ENCODE data around the gene CD200R1. TPM values are rescaled to one million over a fixed set of nuclear protein-coding genes. Genes with fewer than 3 reads are reported as not detected.

The CD200R1 gene
- total RNA-seq, 1 donor from 2014 or later: 0.18 TPM

DNA sequence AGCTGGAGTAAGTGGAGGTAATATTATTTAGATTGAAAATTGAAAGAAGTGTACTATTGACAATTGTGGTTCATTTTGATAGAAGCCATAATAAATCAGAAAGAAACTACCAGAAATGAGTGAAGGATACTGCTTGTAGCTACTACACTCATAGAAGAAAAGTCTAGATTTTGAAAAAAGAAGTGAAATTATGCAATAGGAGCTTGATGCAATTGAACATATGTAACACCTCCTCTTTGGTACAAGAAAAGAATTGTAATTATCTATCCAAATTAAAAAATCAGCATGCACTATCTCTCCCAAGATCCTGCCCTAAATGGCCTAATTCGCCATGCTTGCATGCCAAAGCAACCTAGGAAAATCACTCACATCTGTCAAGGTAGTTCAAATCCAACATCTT, 77.1 kb downstream of the CD200R1 start:
- H3K36me3 Mint-ChIP-seq (ENCODE audit: low read depth, unreplicated experiment): no peaks in the 10 kb centered on the region
- H3K27ac Mint-ChIP-seq (ENCODE audit: unreplicated experiment): no peak overlapping the region
- no peak for DNase-seq (ENCODE audit: low spot score)
- H3K4me3 Mint-ChIP-seq (ENCODE audit: unreplicated experiment): no peak overlapping the region
- no peaks in the 10 kb centered on the region for H3K4me1 Mint-ChIP-seq (ENCODE audit: unreplicated experiment)
- no peaks in the 10 kb centered on the region for H3K27me3 Mint-ChIP-seq (ENCODE audit: unreplicated experiment)
- no peaks in the 10 kb centered on the region for H3K9me3 Mint-ChIP-seq (ENCODE audit: unreplicated experiment)
- no peak for TF ChIP-seq CTCF (IDR thresholded peaks at IDR 0.05; ENCODE audit: unreplicated experiment)

GRCh38 chr3:112894258-112894657, 80.6 kb downstream of the CD200R1 start:
- TF ChIP-seq CTCF (IDR thresholded peaks at IDR 0.05; ENCODE audit: unreplicated experiment): no peak
- Mint-ChIP-seq H3K36me3 (ENCODE audit: low read depth, unreplicated experiment) (no peaks in the 10 kb centered on the region), H3K4me3 (ENCODE audit: unreplicated experiment) (no peak overlapping the region), H3K27ac (ENCODE audit: unreplicated experiment) (no peak overlapping the region), H3K4me1 (ENCODE audit: unreplicated experiment) (no peaks in the 10 kb centered on the region), H3K9me3 (ENCODE audit: unreplicated experiment) (no peaks in the 10 kb centered on the region), H3K27me3 (ENCODE audit: unreplicated experiment) (no peaks in the 10 kb centered on the region)
- DNase-seq (ENCODE audit: low spot score): no peak

- Mint-ChIP-seq H3K4me3 (ENCODE audit: unreplicated experiment) (no peak overlapping the region), H3K27me3 (ENCODE audit: unreplicated experiment) (peaks cover 1% of the 10 kb centered on the region), H3K36me3 (ENCODE audit: low read depth, unreplicated experiment) (no peaks in the 10 kb centered on the region), H3K9me3 (ENCODE audit: unreplicated experiment) (no peaks in the 10 kb centered on the region), H3K4me1 (ENCODE audit: unreplicated experiment) (no peaks in the 10 kb centered on the region), H3K27ac (ENCODE audit: unreplicated experiment) (no peak overlapping the region)
- no peak for DNase-seq (ENCODE audit: low spot score)
- TF ChIP-seq CTCF (IDR thresholded peaks at IDR 0.05; ENCODE audit: unreplicated experiment): no peak
Measured at GRCh38 chr3:112889357-112889756, 85.5 kb downstream of the CD200R1 start.

- no peak overlapping the region for H3K27ac Mint-ChIP-seq (ENCODE audit: unreplicated experiment)
- H3K27me3 Mint-ChIP-seq (ENCODE audit: unreplicated experiment): peaks cover 1% of the 10 kb centered on the region
- H3K4me3 Mint-ChIP-seq (ENCODE audit: unreplicated experiment): no peak overlapping the region
- H3K36me3 Mint-ChIP-seq (ENCODE audit: low read depth, unreplicated experiment): no peaks in the 10 kb centered on the region
- H3K9me3 Mint-ChIP-seq (ENCODE audit: unreplicated experiment): no peaks in the 10 kb centered on the region
- H3K4me1 Mint-ChIP-seq (ENCODE audit: unreplicated experiment): no peaks in the 10 kb centered on the region
- TF ChIP-seq CTCF (IDR thresholded peaks at IDR 0.05; ENCODE audit: unreplicated experiment): no peak
- no peak for DNase-seq (ENCODE audit: low spot score)
Measured at GRCh38 chr3:112888381-112889085, 86.4 kb downstream of the CD200R1 start.

- H3K9me3 Mint-ChIP-seq (ENCODE audit: unreplicated experiment): no peaks in the 10 kb centered on the region
- H3K27me3 Mint-ChIP-seq (ENCODE audit: unreplicated experiment): peaks cover 3% of the 10 kb centered on the region
- DNase-seq (ENCODE audit: low spot score): no peak
- H3K27ac Mint-ChIP-seq (ENCODE audit: unreplicated experiment): no peak overlapping the region
- no peak for TF ChIP-seq CTCF (IDR thresholded peaks at IDR 0.05; ENCODE audit: unreplicated experiment)
- no peaks in the 10 kb centered on the region for H3K36me3 Mint-ChIP-seq (ENCODE audit: low read depth, unreplicated experiment)
- H3K4me3 Mint-ChIP-seq (ENCODE audit: unreplicated experiment): no peak overlapping the region
- no peaks in the 10 kb centered on the region for H3K4me1 Mint-ChIP-seq (ENCODE audit: unreplicated experiment)
Measured at GRCh38 chr3:112884678-112885290, 90.1 kb downstream of the CD200R1 start.
